HS-5 (cell line): Measurements from ENCODE around the gene BRF1.
"Not testable (repeated sequence)": the region's sequence is repeated elsewhere in the genome, so short reads cannot be mapped to it uniquely, and the experiment has no call there.

Experiments used
- DNase-seq: peaks from one replicate; pipeline ENCODE4 v3.0.0-alpha.2; 2012; ENCODE audit warnings: low read depth

Gene BRF1, protein sequence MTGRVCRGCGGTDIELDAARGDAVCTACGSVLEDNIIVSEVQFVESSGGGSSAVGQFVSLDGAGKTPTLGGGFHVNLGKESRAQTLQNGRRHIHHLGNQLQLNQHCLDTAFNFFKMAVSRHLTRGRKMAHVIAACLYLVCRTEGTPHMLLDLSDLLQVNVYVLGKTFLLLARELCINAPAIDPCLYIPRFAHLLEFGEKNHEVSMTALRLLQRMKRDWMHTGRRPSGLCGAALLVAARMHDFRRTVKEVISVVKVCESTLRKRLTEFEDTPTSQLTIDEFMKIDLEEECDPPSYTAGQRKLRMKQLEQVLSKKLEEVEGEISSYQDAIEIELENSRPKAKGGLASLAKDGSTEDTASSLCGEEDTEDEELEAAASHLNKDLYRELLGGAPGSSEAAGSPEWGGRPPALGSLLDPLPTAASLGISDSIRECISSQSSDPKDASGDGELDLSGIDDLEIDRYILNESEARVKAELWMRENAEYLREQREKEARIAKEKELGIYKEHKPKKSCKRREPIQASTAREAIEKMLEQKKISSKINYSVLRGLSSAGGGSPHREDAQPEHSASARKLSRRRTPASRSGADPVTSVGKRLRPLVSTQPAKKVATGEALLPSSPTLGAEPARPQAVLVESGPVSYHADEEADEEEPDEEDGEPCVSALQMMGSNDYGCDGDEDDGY

DNA sequence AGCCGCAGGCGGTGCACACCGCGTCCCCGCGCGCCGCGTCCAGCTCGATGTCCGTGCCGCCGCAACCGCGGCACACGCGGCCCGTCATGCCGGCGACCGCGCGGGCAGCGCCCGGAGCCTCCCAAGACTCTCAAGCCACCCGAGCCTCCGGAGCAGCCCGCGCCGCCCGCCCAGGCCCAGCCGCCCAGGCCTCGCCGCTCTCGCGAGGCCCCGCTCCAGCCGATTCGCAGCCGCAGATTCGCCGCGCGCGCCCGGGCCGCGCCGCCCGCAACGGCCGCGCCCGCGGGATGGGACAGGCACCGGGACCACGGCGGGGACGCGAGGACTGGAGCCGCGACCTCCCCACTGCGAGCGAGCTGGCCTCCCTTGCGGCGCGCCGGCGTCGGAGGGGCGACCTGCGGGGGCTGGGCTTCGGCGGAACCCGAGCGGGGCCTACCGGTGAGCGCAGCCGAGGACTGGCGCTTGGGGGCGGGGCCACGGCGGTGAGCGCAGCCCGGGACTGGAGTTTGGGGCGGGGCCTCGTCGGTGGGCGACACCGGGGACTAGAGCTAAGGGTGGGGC, at the start of gene BRF1:
Gene BRF1, minus strand, starts transcription at position 460 of the 561 bp plus-strand sequence. Its CDS starts 372 bp downstream, at position 88.
- DNase-seq, result no peak

DNA sequence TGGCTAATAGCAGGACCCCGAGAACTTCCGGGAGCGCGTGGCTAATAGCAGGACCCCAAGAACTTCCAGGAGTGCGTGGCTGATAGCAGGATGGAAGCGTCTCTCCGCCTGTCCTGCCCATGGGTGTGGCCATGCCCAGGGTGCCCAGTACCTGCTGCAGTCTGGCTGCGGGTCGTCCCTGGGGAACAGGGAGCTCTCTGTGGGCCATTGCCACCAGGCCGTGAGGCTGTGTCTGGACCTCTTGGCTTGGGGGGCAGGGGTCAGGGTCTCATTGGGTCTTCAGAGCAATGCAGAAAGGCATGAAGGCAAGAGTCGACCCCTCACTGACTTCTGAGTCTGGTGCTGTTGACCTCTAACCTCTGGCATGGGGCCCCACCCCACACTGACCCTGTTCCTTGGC, 49.2 kb upstream of the BRF1 start:
- DNase-seq, result no peak

DNA sequence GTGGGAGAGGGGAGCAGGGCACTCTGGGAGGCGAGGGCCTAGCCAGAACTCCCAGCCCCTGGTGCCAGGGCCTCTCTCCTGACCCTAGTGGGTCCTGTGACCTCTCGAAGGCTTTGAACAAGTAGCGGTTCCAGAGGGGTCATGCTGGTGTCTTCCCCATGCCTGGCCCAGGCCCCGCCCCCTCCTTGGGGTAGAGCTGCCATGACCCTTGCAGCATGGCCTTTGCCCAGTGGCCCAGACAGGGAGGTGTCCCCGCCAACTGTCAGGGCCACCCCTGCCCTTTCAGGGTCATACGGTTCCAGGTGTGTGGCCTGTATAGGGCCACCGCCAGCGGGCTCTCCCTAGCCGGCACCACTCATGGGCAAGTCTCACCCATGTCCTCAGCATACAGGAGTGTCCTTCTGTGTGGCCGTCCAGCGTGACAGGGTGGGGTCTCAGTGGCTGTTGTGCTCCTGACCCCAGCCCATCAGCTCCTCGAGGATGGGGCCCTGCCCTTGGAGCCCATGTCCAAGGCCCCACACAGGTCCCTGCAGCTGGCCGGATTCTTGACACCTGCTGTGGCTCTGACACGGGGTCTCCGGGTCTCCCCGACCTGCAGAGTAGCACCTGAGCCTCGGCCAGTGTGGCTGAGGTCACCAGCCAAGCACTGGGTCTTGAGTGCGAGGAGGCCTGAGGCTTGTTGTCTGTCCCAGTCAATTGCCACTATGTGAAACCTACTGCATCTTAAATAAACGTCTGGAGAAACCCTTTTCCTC, 48.3 kb upstream of the BRF1 start:
- no peak for DNase-seq

DNA sequence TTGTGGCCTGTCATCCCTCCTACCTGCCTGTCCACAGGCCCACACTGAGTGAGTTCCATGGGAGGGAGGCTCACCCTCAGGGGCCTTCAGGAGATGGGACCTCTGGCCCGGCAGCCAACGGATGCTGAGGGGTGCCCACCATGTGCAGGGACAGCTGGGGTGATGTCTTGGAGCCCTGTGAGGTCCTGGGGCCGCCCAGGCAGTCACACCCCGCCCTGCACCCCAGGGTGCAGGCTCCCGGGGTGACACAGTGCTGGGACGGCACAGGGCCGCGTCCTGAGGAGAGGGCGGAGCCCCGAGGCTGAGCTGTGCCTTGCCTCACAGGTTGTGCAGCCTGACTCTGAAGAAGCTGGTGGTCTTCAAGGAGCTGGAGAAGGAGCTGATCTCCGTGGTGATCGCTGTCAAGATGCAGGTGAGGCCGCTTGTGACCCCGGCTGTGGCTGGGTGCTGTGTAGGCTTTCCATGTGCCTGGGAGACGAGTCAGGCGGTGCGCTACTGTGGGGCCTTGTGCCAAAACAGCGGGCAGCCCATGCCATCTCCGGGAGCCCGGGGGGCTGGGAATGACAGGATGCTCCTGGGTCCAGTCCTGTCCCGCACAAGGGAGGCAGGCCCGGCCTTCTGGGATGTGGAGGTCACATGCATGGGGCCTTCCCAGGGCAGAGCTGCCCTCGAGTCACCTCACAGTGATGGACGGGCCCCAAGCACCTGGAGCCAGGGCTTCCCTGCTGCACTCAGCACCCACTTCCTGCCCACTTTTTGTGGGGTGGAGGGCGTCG, 47.6 kb upstream of the BRF1 start:
- no peak for DNase-seq

DNA sequence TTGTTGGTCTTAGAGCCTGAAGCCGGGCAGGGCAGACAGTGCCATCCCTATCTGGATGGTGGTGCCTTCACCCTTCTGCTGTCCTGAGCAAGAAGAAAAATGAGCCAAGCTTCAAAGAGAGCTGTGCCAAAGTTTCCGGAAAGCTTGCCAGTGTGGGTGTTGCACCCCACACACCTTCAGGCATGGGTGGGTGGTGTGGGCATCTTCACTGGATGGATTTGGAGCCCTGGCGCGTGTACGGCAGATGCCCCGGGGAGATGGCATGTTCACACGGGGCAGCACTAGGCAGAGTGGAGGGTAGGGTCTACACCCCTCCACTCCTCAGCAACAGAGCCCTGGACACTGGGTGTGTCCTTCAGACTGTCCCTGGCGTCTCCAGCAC, 46.8 kb upstream of the BRF1 start:
- no peak for DNase-seq

DNA sequence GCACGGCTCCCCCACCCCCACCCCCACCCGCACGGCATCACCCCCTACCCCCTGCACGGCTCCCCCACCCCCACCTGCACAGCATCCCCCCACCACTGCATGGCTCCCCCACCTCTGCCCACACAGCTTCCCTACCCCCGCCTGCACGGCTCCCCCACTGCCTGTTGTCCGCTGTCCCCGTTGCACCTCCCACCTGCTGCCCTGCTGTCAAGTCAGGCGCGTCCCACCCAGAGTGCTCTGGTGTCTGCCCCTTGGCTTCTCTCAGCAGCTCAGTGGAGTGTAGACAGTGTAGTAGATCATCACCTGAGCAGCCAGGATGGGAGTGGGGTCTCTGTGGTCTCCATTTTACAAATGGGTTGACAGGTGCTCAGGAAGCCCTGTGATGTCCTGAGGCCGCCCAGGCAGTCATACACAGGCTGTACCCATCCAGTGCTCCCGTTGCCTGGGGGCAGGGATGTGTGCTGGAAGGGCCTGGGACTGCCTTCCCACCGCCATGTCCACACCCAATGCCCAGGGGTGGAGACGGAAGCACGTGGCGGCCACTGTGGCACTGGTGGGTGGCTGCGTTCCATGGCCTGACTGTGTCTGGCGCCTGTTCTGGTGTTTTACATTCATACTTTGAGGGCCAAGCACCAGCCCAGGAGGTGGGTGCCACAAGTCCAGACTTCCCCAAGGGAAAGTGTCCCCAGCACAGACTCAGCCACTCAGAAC, 46.2 kb upstream of the BRF1 start:
- DNase-seq, result no peak

DNA sequence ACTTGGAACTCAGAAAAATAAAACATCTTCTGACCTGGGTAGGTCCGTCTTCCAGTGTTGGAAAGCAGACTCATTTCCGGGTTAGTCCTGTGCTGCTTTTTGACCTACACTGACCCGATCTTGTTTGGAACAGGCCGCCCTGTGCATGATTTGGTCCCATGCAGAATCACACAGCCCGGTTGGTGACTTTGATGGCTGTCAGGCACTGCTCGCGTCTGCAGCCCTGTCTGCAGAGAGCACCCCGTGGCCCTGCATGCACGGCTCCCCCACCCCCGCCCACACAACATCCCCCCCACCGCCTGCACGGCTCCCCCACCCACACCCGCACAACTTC, 45.4 kb upstream of the BRF1 start:
- DNase-seq, result no peak

DNA sequence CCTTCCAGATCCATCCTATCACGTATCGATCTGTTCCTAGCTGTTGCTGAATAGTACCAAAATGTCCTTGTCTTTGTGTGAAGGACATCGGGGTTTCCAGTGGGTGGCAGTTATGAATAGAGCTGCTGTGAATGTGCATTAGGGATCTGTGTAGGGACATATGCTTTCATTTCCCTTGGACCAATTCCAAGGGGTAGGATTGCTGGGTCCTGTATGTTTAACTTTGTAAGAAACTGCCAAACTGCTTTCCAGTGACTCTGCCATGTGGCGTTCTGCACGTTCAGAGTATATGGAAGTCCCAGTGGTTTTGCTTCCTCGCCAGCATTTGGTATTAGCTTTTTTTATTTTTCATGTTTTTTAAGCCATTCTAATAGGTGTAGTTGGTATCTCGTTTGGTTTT, 42.4 kb upstream of the BRF1 start:
- DNase-seq, result no peak

DNA sequence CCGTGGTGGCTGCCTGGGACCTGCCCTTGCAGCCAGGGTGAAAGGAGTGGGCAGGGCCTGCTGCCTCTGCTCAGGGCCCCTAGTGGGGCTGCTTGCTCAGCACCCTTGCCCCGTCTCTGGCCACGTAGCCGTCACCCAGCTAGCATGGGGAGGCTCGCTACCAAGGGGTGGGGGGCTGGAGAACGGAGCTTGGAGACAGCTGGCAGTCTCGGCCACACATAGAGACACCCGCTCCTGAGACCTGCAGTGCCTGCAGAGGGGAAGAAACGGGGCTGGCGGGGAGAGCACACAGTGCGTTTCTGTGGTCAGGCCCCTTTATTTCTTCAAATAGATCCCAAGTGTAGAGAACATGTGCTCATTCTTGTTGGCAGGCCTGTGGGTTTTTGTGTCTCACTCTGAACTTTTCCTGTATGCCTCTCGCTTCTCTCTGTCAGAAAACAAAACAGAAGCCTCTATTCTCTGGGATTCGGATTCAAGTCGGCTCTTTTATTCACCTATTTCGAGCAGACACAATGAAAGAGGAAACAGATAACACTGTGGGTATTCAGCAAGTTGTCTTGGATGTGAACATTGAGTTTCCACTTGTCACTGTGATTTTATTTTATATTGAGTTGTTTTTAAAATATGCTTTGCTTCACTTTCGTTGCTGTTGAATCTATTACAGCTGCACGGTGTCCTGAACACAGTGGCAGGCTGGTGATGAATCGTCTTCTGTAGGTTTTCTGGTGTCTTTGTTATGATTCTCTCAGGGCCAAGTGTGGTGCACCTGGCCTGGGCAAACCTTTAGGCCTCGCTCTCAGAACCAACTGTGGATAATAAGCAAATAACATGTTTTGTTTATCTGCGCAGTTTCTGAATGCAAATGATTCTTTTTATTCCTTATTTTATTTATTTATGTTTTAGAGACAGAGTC, 40.3 kb upstream of the BRF1 start:
- no peak for DNase-seq

DNA sequence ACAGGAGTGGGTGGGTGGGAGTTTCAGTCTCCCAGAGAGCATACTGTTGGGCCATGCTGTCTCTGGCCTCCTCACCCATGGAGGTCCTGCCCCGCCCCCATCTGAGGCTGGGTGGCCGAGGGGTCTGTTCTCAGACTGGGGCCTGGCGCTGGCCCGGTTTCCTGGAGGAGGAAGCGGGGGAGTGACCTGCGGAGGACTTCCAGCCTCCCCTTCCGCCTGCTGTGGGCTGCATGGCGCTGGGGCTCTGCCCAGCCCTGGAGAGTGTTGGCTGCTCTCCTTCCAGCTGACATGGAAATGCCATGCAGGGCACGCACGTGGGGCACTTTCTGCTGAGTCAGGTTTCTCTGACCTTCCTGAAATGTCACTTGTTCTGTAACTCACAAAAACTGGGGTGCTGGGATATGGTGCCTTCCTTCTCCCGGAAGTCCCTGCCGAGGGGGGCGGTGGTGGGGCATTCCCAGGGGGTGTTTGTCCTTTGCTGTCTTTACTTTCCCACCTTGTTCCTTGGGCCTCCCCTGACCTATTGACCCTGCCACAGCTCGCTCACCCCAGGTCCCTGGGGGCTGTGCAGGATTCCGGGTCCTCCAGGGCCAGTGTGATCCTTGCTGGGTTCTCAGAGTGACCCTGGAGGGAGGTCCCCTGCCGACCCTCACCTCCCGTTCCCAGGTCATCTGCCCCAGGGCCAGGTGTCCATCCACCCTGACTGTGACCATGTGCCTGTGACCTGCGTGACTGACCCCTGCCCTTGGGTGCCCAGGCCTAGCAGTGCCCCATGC, 37.4 kb upstream of the BRF1 start:
- no peak for DNase-seq

DNA sequence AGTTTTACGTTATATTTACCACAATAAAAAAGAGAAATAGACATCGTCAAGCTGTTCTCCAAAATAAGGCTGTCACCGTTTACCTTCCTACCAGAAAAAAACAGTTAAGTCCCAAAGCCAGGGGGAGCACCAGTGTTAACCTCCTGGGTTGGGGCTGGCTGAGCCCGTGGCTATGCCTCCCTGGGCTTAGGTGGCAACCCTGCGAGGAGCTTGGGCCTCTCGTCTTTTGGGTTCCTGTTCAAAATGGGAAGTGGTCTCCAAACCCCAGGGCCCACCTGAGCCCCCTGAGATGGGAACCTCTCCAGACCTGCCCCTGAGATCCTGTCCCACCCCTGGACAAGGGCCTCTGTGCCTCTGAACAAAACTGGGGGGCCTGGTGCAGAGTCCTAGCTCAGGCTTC, 36.6 kb upstream of the BRF1 start:
- DNase-seq, result no peak

DNA sequence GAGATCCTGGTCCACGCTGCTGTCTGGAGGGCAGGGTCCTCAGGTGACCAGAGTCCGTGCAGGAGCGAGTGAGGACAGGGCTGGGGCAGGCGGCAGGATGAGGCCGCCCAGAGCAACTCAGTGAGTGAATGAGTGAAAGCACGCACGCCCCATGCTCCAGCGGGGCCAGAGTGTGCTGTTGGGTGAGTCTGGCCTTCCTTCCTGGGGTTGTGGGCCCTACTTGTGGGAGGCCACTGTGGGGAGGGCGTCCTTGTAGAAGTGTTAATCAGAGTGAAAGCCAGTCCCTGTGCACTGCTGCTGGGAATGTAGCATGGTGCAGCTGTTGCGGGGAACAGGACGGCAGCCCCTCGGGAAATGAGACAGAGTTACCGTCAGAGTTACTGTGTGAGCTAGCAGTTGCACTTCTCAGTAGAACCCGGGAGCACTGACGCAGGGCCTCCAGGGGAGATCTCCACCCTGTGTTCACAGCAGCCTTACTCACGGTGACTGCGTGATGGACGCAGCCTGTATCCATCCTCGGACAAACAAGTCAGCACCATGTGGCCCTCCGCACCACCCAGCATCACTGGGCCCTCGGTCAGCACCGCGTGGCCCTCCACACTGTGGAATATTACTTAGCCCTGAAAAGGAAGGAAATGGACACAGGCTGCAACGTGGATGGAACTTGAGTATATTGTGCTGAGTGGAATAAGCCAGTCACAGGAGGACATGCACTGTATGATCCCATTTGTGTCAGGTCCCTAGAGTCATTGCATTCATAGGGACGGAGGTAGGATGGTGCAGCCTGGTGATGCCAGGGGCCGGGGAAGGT, 35.9 kb upstream of the BRF1 start:
- no peak for DNase-seq

DNA sequence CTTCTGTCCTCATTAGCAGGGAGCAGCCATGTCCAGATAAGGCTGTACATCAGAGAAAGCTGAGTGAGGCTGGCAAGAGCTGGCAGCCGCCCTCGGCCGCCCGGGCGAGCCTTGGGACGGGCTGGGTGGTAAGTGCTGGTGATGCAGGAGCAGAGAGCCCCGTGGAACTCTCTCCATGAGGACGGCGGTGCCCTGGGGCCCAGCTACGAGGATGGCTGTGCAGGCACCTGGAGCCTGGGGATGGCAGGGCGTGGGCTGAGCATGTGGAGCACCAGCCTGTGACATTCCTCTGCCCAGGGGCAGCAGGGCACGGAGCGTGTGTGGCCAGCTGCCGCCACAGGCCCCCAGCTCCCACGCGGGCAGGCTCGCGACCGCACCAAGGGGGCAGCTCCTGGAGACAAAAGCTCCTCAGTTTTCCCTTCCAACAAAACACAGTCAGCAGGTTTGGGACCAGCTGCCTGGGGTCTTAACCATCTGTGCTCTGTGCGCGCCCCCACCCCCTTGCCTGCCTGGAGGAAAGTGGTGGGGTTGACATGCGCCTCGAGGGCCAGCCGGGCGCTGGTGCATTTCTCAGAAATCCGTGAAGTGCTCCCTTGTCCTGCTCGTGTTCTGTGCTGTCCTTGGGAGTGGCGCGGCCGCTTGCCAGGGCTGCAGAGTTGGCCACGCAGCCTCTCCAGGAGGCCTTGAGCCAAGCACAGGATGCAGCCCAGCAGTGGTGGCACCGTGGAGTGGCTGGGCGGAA, 35.1 kb upstream of the BRF1 start:
- DNase-seq, result no peak

DNA sequence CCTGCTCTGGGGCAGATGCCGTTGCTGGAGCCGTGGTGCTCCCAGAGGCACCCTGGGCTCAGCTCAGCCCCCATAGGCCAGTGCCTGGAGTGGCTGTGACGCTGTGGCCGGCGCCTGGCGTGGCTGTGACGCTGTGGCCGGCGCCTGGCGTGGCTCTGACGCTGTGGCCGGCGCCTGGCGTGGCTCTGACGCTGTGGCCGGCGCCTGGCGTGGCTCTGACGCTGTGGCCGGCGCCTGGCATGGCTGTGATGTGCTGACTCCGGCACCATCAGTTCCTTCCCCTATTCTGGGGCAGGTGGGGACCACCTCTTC, 34.4 kb upstream of the BRF1 start:
- DNase-seq, result not testable (repeated sequence)

DNA sequence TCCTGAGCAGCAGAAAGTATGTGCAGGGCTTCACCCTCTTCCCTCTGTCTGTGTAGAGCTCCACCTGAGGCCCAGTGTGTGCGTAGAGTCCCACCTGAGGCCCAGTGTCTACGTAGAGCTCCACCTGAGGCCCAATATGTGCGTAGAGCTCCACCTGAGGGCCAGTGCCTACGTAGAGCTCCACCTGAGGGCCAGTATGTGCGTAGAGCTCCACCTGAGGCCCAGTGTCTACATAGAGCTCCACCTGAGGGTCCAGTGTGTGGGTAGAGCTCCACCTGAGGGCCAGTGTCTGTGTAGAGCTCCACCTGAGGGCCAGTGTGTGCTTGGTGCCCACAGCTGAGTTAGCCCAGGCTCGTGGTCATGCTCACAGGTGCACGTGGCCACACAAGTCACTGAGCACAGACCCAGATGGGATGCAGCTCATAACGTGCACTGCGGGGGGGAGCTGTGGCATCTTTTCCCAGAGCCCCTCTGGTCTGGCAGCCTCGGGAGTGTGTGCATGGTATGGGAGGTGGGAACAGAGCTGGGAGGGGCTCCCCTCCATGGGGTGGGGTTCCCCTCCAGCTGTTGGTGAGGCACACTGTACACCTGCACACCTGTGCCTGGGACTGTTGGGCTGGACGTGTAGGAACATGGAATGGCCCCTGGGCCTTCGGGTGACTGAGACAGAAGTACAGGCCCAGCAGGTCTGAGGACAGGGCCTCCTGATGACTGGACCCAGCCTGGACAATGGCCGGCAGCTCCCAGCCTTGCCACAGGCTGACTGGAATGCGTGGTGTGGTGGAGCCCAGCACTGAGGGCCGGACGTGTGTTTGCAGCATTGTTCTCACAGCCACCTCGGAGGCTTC, 33.8 kb upstream of the BRF1 start:
- no peak for DNase-seq

DNA sequence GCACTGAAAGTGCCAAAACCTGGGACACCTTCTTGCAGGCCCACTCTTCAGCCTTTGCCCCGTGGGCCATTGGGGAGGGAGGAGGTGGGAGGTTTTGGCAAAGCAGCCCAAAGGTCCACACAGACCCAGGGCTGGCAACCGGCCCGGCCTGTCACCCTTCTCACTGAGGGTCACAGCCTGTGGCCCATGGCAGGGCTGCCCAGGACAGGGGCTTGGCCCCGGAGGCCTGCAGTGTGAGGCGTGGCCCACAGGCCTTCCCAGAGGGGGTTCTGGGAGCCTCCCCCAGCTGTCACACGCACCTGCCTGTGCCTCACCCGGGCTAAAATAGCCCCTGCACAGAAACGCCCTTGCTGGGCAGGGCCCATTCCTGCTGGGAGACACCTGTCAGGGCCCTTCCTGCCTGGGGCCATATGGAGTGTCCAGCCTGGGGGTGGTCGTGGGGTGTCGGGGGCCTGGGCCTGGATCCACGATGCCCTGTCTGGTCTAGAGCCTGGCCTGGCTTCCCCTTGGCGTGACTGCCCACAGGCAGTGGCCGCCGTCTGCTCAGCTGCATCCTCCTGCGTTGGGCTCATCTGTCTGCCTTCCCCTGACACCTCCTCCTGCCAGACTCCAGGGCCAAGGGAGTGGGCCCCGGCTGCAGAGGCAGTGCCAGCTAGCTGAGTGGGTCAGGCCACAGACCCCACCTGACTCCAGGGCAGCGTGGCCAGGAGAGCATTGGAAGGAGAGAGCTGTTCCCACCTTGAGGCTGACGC, 33.0 kb upstream of the BRF1 start:
- no peak for DNase-seq
